Mononuclear cell (primary cell): ENCODE measurements around the gene TANGO6. TPM values are rescaled to one million over a fixed set of nuclear protein-coding genes. Genes with fewer than 3 reads are reported as not detected.

Experiments
- H3K27me3 ChIP-seq: 2 replicates; pipeline ENCODE4 v1.6.0; 2011; ENCODE audit warnings: low read length, control low read depth; ENCODE audit not compliant: insufficient read depth
- H3K4me1 ChIP-seq: 2 replicates; pipeline ENCODE4 v1.5.1; 2011; ENCODE audit warnings: mild to moderate bottlenecking, low read length, control low read depth; ENCODE audit not compliant: insufficient read depth
- H3K4me3 ChIP-seq: 2 replicates; pipeline ENCODE4 v1.5.1; 2011; ENCODE audit warnings: mild to moderate bottlenecking, low read length, moderate library complexity
- H3K9me3 ChIP-seq: 2 replicates; pipeline ENCODE4 v1.5.1; 2011; ENCODE audit warnings: low read depth, mild to moderate bottlenecking, control low read depth, low read length
- total RNA-seq: library from RNA; depleted of rRNA; stranded (reverse); fragments of >200 nt; gene quantifications from one replicate; pipeline ENCODE4 v1.2.3, GENCODE V29; 2012

The TANGO6 gene
- total RNA-seq, 1 donor, result 15.2 TPM

DNA sequence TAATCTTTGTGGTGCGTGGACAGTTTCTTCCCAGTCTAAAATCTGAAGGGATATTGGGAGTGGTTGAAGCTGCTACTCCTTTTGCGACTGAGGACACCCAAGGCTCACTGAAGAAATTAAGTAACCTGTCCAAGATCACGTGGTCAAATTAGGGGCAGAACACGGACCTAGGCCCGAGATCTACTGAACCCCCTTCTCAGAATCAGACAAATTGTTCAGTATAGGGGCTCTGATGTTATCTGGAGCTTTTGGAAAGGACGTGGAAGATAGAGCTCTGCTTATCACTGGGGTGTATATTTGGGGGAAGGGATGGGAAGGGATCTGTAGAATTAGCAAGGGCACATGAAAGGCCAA lies 857 bp downstream of the TANGO6 start:
- peaks cover 34% of the 10 kb centered on the region for H3K4me1 ChIP-seq

DNA sequence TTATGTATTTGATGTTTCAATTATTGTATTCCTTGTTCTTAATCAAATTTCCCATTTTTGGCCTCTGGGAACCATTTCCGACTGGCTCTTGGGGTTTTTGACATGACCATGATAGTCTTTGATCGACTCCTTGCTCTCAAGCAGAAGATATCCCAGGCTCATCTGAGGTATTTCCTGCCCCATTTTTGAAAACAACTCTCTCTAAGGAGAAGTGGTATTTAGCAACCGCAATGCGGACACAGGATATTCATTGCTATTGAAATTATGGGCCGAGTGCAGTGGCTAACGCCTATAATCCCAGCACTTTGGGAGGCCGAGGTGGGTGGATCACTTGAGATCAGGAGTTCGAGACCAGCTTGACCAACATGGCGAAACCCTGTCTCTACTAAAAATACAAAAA lies 5.5 kb downstream of the TANGO6 start:
- peaks cover 28% of the 10 kb centered on the region for H3K4me1 ChIP-seq
- no peak overlapping the region for H3K4me3 ChIP-seq
- H3K27me3 ChIP-seq, result no peaks in the 10 kb centered on the region
- H3K9me3 ChIP-seq, result no peaks in the 10 kb centered on the region

More for the DNA sequence above, 857 bp downstream of the TANGO6 start:
- Histone ChIP-seq H3K27me3 (no peaks in the 10 kb centered on the region), H3K4me3 (peak overlapping the region; percentile 99), H3K9me3 (no peaks in the 10 kb centered on the region)

DNA sequence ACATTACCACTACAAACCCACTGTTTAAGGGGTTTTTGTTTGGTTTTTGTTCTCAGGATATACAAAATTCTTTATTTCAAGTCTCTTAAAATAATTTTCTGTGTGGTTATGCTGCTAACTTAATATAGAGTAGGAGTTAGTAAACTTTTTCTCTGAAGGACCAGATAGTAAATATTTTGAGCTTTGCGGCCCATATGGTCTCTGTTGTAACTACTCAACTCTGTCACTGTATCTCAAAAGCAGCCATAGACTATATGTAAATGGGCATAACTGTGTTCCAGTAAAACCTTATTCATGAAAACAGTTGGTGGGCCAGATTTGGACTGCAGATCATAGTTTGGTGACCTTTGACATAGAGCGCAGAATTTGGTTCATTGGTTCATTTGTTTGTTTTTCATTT lies 7.2 kb downstream of the TANGO6 start:
- no peaks in the 10 kb centered on the region for H3K27me3 ChIP-seq
- H3K4me3 ChIP-seq, result no peak overlapping the region

DNA sequence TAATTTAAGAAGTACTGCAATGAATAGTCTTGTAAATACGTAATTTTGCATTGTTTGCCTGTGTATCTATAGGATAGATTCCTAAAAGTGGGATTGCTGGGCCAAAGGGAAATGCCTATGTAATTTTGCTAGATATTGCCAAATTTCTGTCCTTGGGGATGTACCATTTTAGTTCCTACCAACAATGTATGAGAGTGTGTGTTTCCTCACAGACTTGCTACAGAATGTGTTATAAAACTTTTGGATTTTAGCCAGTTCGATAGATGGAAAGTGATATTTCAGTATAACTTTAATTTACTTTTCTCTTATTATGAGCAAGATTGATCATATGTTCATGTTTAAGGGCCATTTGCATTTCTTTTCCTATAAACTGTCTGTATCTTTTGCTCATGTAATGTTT lies 8.3 kb downstream of the TANGO6 start:
- Histone ChIP-seq H3K9me3 (no peaks in the 10 kb centered on the region), H3K27me3 (no peaks in the 10 kb centered on the region), H3K4me3 (no peak overlapping the region), H3K4me1 (peaks cover 20% of the 10 kb centered on the region)

More for the DNA sequence above, 7.2 kb downstream of the TANGO6 start:
- Histone ChIP-seq H3K9me3 (no peaks in the 10 kb centered on the region), H3K4me1 (peaks cover 20% of the 10 kb centered on the region)

- Histone ChIP-seq H3K4me1 (no peaks in the 10 kb centered on the region), H3K4me3 (no peak overlapping the region), H3K9me3 (no peaks in the 10 kb centered on the region), H3K27me3 (no peaks in the 10 kb centered on the region)
Observed at GRCh38 chr16:68857479-68857878, 14.1 kb downstream of the TANGO6 start.

DNA sequence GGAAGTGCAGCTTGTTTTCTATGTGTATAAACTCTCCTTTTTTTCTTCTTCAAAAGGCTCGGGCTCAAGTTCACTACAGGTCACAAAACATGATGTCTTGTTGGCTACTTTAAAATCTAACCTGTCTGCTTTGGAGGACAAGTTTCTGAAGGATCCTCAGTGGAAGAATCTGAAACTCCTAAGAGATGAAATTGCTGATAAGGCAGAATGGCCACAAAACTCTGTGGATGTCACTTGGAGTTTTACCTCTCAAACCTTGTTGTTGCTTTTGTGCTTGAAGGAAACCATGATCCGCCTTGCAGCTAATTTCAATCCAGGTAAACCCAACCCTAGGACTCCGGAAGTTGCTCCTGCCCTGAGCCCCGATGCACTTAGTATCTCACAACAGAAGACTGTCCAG lies 16.5 kb downstream of the TANGO6 start:
- Histone ChIP-seq H3K4me3 (no peak overlapping the region), H3K4me1 (no peaks in the 10 kb centered on the region), H3K27me3 (no peaks in the 10 kb centered on the region), H3K9me3 (no peaks in the 10 kb centered on the region)

DNA sequence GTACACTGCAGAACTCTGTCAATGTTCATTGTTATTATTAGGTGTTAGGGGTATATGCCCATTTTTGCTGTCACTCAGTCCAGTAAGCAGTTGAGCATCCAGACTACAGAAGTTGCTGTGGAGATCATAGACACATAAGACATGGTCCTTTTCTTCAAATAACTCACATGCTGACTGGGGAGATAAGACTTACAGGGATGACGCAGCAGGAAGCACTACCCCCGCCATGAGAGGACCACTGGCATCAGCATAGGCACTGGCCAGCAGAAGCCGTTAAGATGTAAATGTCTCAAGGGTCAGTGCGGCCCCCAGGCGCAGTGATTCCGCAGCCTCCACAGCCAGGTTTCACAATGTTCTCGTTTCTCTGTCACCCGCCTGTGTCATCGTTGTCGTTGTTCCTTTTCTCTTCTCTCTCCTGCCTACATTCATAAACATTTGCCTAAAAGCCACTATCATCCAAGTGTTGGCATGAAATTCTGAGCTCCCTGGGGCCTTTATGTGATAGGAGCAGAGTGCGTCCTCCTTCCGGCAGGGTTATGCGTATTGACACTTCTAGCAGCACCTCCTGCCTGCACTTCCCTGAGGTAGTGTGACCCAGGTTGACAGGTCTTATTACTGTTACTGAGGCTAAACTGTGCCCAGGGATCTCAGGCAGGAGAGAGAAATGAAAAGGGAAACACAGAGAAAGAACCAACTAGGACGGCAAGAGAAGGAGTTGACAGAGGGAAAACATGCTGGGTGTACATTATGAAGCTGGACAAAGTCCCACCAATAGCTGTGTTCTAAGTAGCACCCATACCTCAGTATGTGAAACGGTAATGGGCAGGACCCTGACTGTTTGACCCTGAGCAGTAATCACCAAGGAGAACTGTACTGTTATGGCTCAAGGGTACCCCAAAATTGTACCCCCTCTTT lies 17.9 kb downstream of the TANGO6 start:
- Histone ChIP-seq H3K27me3 (no peaks in the 10 kb centered on the region), H3K9me3 (no peaks in the 10 kb centered on the region), H3K4me1 (no peaks in the 10 kb centered on the region), H3K4me3 (no peak overlapping the region)

DNA sequence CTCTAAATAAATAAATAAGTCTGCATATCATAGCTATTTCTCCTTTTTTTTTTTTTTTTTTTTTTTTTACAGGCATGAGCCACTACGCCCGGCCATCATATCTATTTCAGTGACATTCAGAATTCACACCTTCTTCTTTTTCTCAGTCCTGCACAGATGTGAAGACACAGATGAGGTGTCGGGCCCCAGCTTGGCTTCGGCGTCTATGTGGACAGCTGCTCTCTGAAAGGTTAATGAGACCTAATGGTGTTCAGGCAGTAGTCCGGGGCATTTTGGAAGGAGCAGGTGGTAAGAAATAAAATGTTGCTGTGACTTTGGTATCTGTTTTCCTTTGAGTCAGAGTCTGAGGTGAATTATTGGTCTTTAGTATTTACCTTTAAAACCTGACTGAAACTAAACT lies 23.6 kb downstream of the TANGO6 start:
- no peaks in the 10 kb centered on the region for H3K27me3 ChIP-seq
- H3K4me1 ChIP-seq, result no peaks in the 10 kb centered on the region
- H3K9me3 ChIP-seq, result no peaks in the 10 kb centered on the region
- H3K4me3 ChIP-seq, result no peak overlapping the region

GRCh38 chr16:68869492-68870088 lies 26.3 kb downstream of the TANGO6 start:
- Histone ChIP-seq H3K27me3 (no peaks in the 10 kb centered on the region), H3K9me3 (no peaks in the 10 kb centered on the region), H3K4me1 (no peaks in the 10 kb centered on the region), H3K4me3 (no peak overlapping the region)

DNA sequence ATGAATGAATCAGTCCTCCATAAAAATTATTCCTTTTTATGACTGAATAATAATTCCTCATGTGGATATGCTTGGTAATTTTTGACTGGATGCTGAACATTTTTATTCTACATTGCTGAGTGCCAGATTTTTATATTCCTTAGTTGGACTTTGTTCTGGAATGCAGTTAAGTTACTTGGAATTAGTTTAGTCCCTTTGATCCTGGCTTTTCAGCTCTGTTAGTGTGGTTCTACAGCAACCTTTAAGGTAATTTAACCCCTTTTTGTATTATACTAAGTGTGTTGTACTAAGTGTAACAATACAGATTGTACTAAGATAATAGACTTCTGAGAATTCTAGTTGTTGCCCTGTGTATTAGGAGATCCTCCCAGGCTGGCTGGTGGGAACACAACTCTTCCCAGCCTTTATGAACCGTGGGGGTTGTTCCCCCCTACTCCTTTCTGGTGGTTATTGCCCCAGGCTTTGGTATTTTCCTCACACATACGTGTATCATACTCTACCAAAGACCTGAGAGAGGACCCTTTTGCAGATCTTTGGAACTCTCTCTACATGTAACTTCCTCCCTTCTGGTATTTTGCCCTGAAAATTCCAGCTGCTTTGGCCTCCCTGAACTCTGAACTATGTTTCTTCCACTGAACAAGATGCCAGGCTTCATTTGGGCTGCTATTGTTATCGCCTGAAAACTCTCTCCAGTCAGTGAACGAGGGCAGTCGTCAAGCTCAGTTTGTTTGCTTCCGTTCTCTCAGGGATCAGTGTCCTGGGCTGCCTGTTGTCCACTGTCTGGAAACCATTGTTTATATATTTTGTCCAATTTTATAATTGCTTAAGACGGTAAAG lies 30.5 kb downstream of the TANGO6 start:
- no peak overlapping the region for H3K4me3 ChIP-seq

GRCh38 chr16:68875871-68876270 lies 32.5 kb downstream of the TANGO6 start:
- Histone ChIP-seq H3K4me1 (no peaks in the 10 kb centered on the region), H3K4me3 (no peak overlapping the region), H3K9me3 (no peaks in the 10 kb centered on the region), H3K27me3 (no peaks in the 10 kb centered on the region)

More for the DNA sequence above, 30.5 kb downstream of the TANGO6 start:
- Histone ChIP-seq H3K27me3 (no peaks in the 10 kb centered on the region), H3K9me3 (no peaks in the 10 kb centered on the region), H3K4me1 (no peaks in the 10 kb centered on the region)

- Histone ChIP-seq H3K4me1 (no peaks in the 10 kb centered on the region), H3K4me3 (no peak overlapping the region), H3K27me3 (no peaks in the 10 kb centered on the region), H3K9me3 (no peaks in the 10 kb centered on the region)
Observed at GRCh38 chr16:68883685-68884084, 40.4 kb downstream of the TANGO6 start.

DNA sequence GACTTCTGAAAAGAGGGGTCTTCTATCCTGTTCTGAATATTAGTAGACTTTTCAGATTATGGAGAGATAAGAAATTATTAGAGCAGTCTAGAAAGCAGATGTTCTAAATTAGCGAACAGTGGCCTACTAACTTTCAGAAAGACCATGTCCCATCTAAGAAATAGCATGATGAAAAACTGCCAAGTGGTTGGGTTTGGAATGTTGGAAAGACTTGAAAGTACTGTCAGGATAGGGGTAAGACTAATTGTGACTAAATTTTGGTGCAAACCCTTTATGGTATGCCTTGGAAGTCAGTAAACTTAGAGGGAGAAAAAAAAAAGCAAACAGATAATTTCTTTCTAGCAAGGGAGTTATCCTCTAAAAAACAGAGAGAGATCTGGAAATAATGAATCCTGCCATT lies 41.1 kb downstream of the TANGO6 start:
- Histone ChIP-seq H3K27me3 (no peaks in the 10 kb centered on the region), H3K4me3 (no peak overlapping the region), H3K4me1 (peaks cover under 1% of the 10 kb centered on the region), H3K9me3 (no peaks in the 10 kb centered on the region)

- Histone ChIP-seq H3K9me3 (no peaks in the 10 kb centered on the region), H3K27me3 (no peaks in the 10 kb centered on the region), H3K4me3 (no peak overlapping the region), H3K4me1 (peaks cover 4% of the 10 kb centered on the region)
Observed at GRCh38 chr16:68884861-68885720, 41.8 kb downstream of the TANGO6 start.
